Measurements from ENCODE around the gene BORCS6. TPM values are rescaled to one million over a fixed set of nuclear protein-coding genes. Genes with fewer than 3 reads are reported as not detected.
A peak's percentile ranks its signal among the peaks of the same experiment; 100 is the strongest.

BORCS6 gene
- total and polyA plus RNA-seq, 2 of the 13 experiments (the other 11 are each of a cell fraction or from before 2014, with no cell fraction given): 2.0 to 5.1 TPM

GRCh38 chr17:8152112-8152775 lies 37.7 kb downstream of the BORCS6 start, which contains the start of gene PER1 (continued):
- peak; percentile 18; the same call in 1 of the 2 replicates for TF ChIP-seq ELF1 (CRISPR knock-in tag; IDR thresholded peaks at IDR 0.05)
- TF ChIP-seq ZNF264 (CRISPR knock-in tag; IDR thresholded peaks at IDR 0.05): 0 out of 2 replicates have a peak, but pooled peaks have one; percentile 37
- TF ChIP-seq, protein P1, sequence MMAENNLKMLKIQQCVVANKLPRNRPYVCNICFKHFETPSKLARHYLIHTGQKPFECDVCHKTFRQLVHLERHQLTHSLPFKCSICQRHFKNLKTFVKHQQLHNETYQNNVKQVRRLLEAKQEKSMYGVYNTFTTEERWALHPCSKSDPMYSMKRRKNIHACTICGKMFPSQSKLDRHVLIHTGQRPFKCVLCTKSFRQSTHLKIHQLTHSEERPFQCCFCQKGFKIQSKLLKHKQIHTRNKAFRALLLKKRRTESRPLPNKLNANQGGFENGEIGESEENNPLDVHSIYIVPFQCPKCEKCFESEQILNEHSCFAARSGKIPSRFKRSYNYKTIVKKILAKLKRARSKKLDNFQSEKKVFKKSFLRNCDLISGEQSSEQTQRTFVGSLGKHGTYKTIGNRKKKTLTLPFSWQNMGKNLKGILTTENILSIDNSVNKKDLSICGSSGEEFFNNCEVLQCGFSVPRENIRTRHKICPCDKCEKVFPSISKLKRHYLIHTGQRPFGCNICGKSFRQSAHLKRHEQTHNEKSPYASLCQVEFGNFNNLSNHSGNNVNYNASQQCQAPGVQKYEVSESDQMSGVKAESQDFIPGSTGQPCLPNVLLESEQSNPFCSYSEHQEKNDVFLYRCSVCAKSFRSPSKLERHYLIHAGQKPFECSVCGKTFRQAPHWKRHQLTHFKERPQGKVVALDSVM (CRISPR knock-in tag; IDR thresholded peaks at IDR 0.05): peak; percentile 40; the same call in 1 of the 2 replicates
- TF ChIP-seq TCF12 (IDR thresholded peaks at IDR 0.05): no peak
- TF ChIP-seq TCF12 (CRISPR knock-in tag; IDR thresholded peaks at IDR 0.05): peak; percentile 61; the same call in 1 of the 2 replicates
- TF ChIP-seq ZNF441 (CRISPR knock-in tag; IDR thresholded peaks at IDR 0.05; ENCODE audit: borderline replicate concordance): 0 out of 2 replicates have a peak, but pooled peaks have one; percentile 38
- TF ChIP-seq ZNF281 (CRISPR knock-in tag; IDR thresholded peaks at IDR 0.05; ENCODE audit: borderline replicate concordance): peak; percentile 25; the same call in 1 of the 2 replicates
- peak; percentile 57; the same call in 1 of the 2 replicates for TF ChIP-seq ZSCAN21 (CRISPR knock-in tag; IDR thresholded peaks at IDR 0.05; ENCODE audit: borderline replicate concordance)
- TF ChIP-seq RERE (CRISPR knock-in tag; IDR thresholded peaks at IDR 0.05; ENCODE audit: low read depth): no peak
- no peak for TF ChIP-seq BRF2 (CRISPR knock-in tag; IDR thresholded peaks at IDR 0.05)
- TF ChIP-seq HES4 (CRISPR knock-in tag; IDR thresholded peaks at IDR 0.05; ENCODE audit: borderline replicate concordance): peak; percentile 29; the same call in 1 of the 2 replicates
- TF ChIP-seq RBFOX2 (IDR thresholded peaks at IDR 0.05; ENCODE audit: low read depth, low read length): peak; percentile 67
- TF ChIP-seq SIN3A (IDR thresholded peaks at IDR 0.05; ENCODE audit: borderline replicate concordance, low read depth, low read length): no peak
- no peak for TF ChIP-seq ZSCAN5A (CRISPR knock-in tag; IDR thresholded peaks at IDR 0.05; ENCODE audit: borderline replicate concordance)

Measured in HepG2 (cell line).